SJCRH30 (cell line): ENCODE results near the gene S1PR4. TPM values are rescaled to one million over a fixed set of nuclear protein-coding genes. Genes with fewer than 3 reads are reported as not detected.
"Not testable (repeated sequence)": the region's sequence is repeated elsewhere in the genome, so short reads cannot be mapped to it uniquely, and the experiment has no call there.

Source experiments
- DNase-seq, 2 experiments: peaks; one replicate each; pipeline ENCODE4 v3.0.0-alpha.2; 2015 to 2020
- H3K27ac ChIP-seq: fragments of 250-450 bp; sonication (Bioruptor Pico); 2 replicates; pipeline ENCODE4 v1.5.1; 2020; ENCODE audit warnings: mild to moderate bottlenecking, moderate library complexity
- H3K27me3 ChIP-seq: fragments of 250-450 bp; sonication (Bioruptor Pico); 2 replicates; pipeline ENCODE4 v1.5.1; 2020; ENCODE audit warnings: mild to moderate bottlenecking, moderate library complexity
- H3K36me3 ChIP-seq: fragments of 250-450 bp; sonication (Bioruptor Pico); 2 replicates; pipeline ENCODE4 v1.5.1; 2020; ENCODE audit warnings: mild to moderate bottlenecking, moderate library complexity
- H3K4me1 ChIP-seq: fragments of 250-450 bp; sonication (Bioruptor Pico); 2 replicates; pipeline ENCODE4 v1.5.1; 2020; ENCODE audit warnings: mild to moderate bottlenecking, moderate library complexity
- H3K4me3 ChIP-seq: fragments of 250-450 bp; sonication (Bioruptor Pico); 2 replicates; pipeline ENCODE4 v1.5.1; 2020; ENCODE audit warnings: mild to moderate bottlenecking, moderate library complexity
- H3K9me3 ChIP-seq: fragments of 250-450 bp; sonication (Bioruptor Pico); replicated peaks from 2 replicates; pipeline ENCODE4 v1.5.1; 2020; ENCODE audit warnings: mild to moderate bottlenecking, moderate library complexity
- total RNA-seq: library from RNA; depleted of rRNA; stranded (reverse); fragments of >200 nt; shearing (Covaris generic); gene quantifications from 2 replicates; pipeline ENCODE4 v1.2.3, GENCODE V29; 2014

Gene S1PR4
- total RNA-seq, 1 experiment from 2014 or later: not detected

DNA sequence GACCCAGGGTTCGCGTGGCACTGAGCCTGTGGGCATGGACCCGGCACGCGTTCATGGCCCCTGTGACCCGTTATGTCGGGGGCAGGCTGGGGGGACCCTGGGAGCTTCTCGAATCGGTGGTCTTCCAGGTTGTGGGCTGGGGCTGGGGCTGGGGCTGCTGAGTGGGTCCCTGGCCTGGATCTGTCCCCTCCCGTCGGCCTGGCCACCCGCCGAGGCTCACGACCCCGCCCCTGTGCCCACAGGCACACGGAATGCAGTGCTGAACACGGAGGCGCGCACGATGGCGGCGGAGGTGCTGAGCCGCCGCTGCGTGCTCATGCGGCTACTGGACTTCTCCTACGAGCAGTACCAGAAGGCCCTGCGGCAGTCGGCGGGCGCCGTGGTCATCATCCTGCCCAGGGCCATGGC, 13.7 kb downstream of the S1PR4 start:
- H3K9me3 ChIP-seq: no peaks in the 10 kb centered on the region
- H3K36me3 ChIP-seq: peaks cover 3% of the 10 kb centered on the region; the same call in 1 of the 2 replicates
- no peaks in the 10 kb centered on the region for H3K27me3 ChIP-seq
- H3K4me1 ChIP-seq: no peaks in the 10 kb centered on the region; the same call in 1 of the 2 replicates
- no peak for DNase-seq
- no peak overlapping the region for H3K4me3 ChIP-seq
- H3K27ac ChIP-seq: no peak overlapping the region

DNA sequence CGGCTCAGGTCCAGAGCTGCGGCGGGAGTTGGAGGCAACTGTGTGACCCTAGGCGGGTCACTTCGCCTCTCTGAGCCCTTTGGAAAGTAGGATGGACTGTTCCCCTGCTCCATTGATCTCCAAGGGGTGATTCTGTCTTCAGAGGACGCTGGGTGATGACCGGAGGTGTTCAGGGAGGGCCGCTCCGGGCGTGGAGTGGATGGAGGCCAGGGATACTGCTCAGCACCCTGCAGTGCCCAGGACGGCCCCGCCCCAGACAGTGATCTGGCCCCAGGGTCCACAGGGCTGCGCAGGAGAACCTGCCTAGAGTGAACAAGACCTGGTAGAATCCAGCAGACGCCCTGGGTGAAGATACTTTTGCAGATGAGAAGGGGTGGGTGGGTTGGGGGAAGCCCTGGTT, 14.1 kb downstream of the S1PR4 start:
- Histone ChIP-seq H3K4me1 (no peaks in the 10 kb centered on the region), H3K4me3 (no peak overlapping the region), H3K9me3 (no peaks in the 10 kb centered on the region), H3K27ac (no peak overlapping the region), H3K27me3 (no peaks in the 10 kb centered on the region), H3K36me3 (peaks cover 3% of the 10 kb centered on the region; the same call in 1 of the 2 replicates)
- DNase-seq: no peak

DNA sequence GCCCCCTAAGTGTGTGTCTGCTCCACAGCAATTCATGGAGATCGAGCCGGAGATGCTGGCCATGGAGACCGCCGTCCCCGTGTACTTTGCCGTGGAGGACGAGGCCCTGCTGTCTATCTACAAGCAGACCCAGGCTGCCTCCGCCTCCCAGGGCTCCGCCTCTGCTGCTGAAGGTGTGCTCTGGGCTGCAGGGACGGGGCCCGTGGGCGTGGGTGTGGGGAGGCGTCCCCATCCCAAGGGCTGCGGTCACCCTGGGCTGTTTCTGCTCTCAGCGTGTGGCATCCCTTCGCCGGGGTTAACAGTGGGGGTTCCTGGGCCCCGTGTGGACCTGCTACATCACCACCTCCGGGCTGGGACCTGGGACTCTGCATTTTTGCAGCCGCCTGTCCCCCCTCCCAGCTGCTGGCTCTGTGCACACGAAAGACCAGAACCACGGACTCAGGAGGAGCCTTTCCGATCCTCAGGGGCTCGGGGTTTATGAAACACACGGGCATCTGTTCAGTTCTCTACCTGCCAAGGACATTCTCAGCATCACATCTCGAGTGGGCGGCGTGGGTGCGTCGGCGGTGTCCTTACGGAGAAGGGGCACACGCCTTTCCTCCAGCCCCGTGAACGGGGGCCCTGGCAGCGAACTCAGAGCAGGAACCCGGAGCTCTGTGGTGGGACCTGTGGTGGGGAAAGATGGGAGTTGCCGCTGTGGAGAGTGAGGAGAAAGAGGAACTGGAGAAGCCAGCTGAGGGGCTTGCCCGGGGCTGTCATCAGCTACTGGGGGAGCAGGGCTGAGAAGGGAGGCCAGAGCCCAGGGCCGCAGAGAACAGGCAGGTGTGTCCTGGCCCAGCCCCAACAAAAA, 14.9 kb downstream of the S1PR4 start:
- no peak overlapping the region for H3K27ac ChIP-seq
- no peaks in the 10 kb centered on the region for H3K4me1 ChIP-seq
- no peaks in the 10 kb centered on the region for H3K9me3 ChIP-seq
- no peak for DNase-seq
- no peaks in the 10 kb centered on the region for H3K27me3 ChIP-seq
- no peak overlapping the region for H3K4me3 ChIP-seq
- H3K36me3 ChIP-seq: peaks cover 3% of the 10 kb centered on the region; the same call in 1 of the 2 replicates

DNA sequence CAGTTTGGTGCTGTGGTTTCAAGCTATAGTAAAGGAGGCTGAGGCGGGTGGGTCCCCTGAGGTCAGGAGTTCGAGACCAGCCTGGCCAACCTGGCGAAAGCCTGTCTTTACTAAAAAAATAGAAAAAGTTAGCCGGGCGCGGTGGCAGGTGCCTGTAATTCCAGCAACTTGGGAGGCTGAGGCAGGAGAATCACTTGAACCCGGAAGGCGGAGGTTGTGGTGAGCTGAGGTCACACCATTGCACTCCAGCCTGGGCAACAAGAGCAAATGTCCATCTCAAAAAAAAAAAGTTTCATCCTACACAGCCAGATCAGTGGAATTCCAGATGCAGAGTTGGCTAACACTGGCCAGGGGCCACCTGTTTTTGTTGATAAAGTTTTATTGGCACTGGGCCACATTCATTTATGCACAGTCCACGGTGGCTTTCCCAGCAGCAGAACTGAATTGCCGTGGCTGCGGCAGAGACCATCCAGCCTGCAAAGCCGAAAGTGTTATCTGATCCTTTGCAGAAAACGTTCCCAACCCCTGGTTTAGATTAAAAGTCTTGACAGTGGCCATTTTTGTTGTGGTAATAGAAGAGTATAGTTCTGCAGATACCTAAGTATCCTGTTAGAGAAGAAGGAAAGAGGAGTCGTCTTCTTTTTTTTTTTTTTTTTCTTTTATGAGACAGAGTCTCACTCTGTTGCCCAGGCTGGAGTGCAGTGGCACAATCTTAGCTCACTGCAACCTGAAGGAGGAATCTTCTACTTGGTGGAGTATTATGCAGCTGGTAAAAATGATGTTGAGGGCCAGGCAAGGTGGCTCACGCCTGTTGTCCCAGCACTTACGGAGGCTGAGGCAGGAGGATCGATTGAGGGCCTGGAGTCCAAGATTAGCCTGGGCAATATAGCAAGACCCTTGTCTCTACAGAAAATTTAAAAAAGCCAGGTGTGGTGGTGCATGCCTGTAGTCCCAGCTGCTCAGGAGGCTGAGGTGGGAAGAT, 15.8 kb downstream of the S1PR4 start:
- Histone ChIP-seq H3K27ac (no peak overlapping the region), H3K27me3 (no peaks in the 10 kb centered on the region), H3K4me3 (no peak overlapping the region), H3K4me1 (no peaks in the 10 kb centered on the region), H3K36me3 (peaks cover 3% of the 10 kb centered on the region; the same call in 1 of the 2 replicates), H3K9me3 (no peaks in the 10 kb centered on the region)
- DNase-seq: peak in 1 of 2 experiments; percentile 37

DNA sequence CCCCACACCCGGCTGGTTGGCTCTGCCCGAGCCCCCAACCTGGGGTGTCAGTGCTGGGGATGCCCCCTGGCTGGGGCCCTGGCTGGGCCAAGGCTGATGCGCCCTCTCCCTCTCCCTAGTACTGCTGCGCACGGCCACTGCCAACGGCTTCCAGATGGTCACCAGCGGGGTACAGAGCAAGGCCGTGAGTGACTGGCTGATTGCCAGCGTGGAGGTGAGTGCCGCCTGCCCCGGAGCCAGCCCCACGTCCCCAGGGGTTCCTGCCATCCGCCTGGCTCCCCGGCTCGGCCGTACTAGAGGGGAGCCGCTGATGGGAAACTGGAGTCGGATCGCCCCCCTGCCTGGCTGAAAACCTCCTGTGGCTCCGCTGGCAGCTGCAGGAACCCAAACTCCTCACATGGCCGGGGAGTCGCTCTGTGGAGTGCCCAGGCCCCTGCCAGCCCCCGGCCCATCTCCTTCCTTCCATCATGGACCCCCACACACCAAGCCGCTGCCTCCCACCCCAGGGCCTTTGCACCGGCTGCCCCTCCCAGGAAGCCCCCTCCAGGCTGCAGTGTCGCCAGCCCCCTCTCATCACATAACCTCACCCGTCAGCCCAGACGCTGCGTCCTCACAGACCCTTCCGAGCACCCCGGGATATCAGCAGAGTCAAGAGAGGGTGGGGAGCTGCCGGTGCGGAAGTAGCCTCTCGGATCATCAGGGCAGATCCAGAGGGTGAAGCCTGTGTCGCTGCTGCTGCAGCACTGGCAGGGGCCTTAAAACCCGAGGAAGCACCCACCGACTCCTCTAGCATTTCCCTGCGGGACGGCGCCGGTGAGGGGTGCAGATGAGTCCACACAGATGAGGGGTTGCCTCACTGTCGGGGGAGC, 17.7 kb downstream of the S1PR4 start:
- Histone ChIP-seq H3K27me3 (no peaks in the 10 kb centered on the region), H3K9me3 (no peaks in the 10 kb centered on the region), H3K4me1 (no peaks in the 10 kb centered on the region), H3K36me3 (peaks cover 3% of the 10 kb centered on the region; the same call in 1 of the 2 replicates), H3K27ac (no peak overlapping the region), H3K4me3 (no peak overlapping the region)
- no peak for DNase-seq

DNA sequence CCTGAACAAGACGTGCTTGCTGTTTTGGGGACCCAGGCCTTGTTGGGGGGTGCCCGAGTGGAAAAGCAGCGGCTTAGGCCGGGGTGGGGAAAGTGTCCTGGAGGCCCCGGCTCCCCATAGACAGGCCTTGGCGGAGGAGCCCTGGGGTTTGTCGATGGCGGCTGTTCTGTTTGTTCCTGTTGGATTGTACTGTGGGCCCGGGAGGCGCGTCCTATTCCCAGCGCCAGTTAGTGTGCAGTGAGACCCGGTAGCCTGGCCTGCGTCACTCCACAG, 18.3 kb downstream of the S1PR4 start:
- H3K4me1 ChIP-seq: no peaks in the 10 kb centered on the region
- H3K27me3 ChIP-seq: no peaks in the 10 kb centered on the region
- H3K27ac ChIP-seq: no peak overlapping the region
- no peaks in the 10 kb centered on the region for H3K9me3 ChIP-seq
- H3K36me3 ChIP-seq: peaks cover 3% of the 10 kb centered on the region; the same call in 1 of the 2 replicates
- no peak for DNase-seq
- H3K4me3 ChIP-seq: no peak overlapping the region

DNA sequence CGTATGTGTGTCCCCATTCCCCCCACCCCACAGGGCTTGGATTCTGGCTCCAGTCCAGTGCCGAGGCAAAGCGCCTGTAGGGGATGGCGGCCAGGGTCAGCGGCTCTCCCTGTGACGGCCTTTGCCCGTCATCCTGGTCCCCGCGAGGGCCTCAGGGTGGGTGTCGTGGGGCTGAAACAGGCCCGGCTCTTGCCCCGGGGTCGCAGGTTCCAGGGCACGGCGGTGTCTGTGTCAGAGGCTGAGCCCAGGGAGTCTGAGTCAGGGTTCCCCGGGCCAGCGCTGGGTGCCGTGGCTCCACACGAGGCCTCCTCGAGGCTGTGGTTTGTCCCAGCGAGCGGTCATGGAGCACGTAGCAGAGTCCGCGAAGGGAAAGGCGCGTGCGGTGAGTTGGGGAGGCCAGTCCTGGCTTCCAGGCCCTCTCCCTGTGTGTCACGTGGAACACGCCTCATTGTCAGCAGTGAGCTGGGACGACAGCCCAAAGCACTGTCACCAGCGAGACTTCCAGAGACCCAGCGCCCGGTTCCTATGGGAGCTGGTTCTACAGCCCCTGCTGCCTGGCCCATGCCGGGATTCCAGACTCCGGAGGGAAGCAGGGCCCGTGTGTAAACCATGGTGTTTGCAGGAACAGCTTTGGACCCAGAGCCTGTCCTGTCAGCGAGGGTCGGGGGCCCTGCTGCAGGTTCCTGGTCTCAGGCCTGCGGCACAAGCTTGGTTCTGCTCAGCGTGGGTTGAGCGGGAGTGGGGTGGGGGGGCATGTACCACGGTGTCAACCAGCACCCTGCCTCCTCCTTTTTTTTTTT, 20.5 kb downstream of the S1PR4 start:
- no peaks in the 10 kb centered on the region for H3K27me3 ChIP-seq
- no peak overlapping the region for H3K27ac ChIP-seq
- no peak for DNase-seq
- H3K36me3 ChIP-seq: no peaks in the 10 kb centered on the region; the same call in 1 of the 2 replicates
- no peaks in the 10 kb centered on the region for H3K4me1 ChIP-seq
- no peaks in the 10 kb centered on the region for H3K9me3 ChIP-seq
- H3K4me3 ChIP-seq: no peak overlapping the region

DNA sequence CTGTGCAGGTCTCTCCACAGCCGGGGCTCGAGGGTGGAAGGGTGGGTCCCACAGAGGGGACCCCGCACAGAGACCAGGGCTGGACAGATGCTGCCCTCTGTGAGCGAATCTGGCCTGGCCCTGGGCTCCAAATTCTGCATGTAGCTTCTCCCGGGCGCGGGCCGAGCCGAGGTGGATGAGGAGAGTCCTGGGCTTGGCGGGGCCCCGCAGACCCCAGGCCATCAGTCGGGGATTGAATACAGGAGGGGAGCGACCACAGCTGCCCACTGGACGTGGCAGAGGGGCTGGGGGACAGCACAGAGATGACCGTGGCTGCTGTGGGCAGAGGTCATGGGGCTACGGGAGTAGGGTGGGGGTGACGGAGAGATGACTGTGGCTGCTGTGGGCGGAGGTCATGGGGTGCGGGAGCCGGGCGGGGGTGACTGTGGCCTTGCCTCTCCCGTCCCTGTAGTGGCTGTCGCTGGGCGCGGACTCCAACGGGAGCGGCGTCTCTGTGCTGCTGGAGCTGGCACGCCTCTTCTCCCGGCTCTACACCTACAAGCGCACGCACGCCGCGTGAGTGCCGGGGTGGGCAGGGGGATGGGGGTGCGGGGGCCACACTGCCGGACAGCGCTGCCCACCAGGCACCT, 22.6 kb downstream of the S1PR4 start:
- Histone ChIP-seq H3K4me1 (no peaks in the 10 kb centered on the region), H3K27ac (no peak overlapping the region), H3K4me3 (no peak overlapping the region), H3K27me3 (no peaks in the 10 kb centered on the region), H3K36me3 (peaks cover under 1% of the 10 kb centered on the region; the same call in 1 of the 2 replicates), H3K9me3 (no peaks in the 10 kb centered on the region)
- no peak for DNase-seq

DNA sequence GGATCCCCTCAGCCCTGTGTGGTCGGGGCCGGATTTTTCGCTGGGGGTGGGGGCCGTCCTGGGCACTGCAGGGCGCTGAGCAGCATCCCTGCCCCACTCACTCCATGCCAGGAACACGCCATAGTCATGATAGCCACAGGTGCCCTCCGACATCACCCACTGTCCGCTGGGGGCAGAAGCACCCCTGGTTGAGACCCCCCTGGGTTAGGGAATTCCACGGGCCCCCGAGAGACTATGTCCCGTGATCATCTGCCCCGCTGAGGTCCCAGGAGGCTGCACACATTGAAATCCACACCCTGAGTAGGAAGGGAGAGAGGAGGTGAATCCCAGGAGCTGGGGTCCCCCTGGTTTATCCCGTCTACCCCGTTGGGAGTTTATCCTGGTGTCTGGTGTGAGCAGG, 23.3 kb downstream of the S1PR4 start:
- no peak for DNase-seq
- Histone ChIP-seq H3K4me1 (no peaks in the 10 kb centered on the region), H3K36me3 (peaks cover 7% of the 10 kb centered on the region), H3K27ac (no peak overlapping the region), H3K27me3 (no peaks in the 10 kb centered on the region), H3K4me3 (no peak overlapping the region), H3K9me3 (no peaks in the 10 kb centered on the region)

DNA sequence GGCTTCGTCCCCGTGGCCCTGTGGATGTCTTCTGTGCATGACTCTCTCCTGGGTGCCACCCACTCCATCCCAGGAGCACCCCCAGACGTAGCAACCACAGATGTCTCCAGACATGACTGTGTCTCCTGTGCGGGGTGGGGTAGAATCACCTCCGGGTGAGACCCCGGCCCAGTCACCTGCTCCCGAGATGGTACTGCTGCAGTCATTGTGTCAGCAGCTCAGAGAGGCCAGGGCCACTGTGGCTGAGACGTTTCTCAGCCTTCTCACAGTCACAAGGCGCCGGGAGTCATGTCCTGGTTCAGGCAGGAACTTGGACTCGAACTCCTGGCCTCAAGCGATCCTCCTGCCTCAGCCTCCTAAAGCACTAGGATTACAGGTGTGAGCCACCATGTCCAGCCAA, 23.8 kb downstream of the S1PR4 start:
- Histone ChIP-seq H3K27ac (no peak overlapping the region), H3K4me3 (no peak overlapping the region), H3K27me3 (no peaks in the 10 kb centered on the region), H3K36me3 (peaks cover 12% of the 10 kb centered on the region), H3K9me3 (no peaks in the 10 kb centered on the region), H3K4me1 (no peaks in the 10 kb centered on the region)
- DNase-seq: no peak

DNA sequence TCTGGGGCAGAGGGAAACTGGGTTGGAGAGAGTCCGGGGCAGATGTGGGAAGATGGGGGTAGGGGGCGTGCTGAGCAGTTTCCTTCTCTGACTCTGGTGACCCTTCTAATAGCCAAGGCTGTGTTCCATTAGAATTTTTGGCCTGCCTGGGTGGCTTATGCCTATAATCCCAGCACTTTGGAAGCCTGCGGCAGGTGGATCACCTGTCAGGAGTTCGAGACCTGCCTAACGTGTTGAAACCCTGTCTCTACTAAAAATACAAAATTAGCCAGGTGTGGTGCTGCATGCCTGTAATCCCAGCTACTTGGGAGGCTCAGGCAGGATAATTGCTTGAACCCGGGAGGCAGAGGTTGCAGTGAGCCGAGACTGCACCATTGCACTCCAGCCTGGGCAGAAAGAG, 24.3 kb downstream of the S1PR4 start:
- DNase-seq, H3K27ac ChIP-seq, H3K9me3 ChIP-seq, H3K27me3 ChIP-seq, H3K4me1 ChIP-seq, H3K4me3 ChIP-seq: not testable (repeated sequence)
- peaks cover 15% of the 10 kb centered on the region for H3K36me3 ChIP-seq

DNA sequence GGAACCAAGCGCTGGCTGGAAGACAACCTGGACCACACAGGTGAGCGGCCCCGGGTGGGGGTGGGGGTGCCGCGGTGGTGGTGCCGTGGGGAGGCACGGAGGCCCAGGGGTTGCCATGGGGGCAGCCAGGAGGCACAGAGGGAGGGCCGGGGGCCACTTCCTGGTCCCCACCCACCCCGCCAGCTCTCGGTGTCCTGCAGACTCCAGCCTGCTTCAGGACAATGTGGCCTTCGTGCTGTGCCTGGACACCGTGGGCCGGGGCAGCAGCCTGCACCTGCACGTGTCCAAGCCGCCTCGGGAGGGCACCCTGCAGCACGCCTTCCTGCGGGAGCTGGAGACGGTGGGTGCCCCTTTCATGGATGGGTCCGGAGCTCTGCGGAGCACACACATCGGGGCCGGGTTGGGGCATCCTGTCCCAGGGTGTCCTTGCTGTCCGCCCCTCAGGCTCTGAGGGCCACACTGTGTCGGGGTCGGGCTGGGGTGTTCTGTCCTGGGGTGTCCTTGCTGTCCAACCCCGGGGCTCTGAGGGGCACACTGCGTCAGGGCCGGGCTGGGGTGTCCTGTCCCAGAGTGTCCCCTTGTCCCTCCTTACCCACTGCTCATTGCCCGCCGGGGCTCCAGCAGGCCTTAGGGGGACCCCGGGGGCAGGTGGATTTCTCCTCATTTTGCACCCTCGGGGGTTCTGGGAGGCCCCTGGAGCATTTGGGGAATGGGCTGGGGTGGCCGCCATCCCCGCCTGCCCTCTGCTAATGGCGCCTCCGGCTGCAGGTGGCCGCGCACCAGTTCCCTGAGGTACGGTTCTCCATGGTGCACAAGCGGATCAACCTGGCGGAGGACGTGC, 25.5 kb downstream of the S1PR4 start:
- Histone ChIP-seq H3K36me3 (peaks cover 15% of the 10 kb centered on the region), H3K9me3 (no peaks in the 10 kb centered on the region), H3K27ac (no peak overlapping the region), H3K27me3 (no peaks in the 10 kb centered on the region), H3K4me1 (no peaks in the 10 kb centered on the region), H3K4me3 (no peak overlapping the region)
- DNase-seq: no peak
